Brain pericyte (primary cell): ENCODE measurements around the gene B4GALT7.
A peak's percentile ranks its signal among the peaks of the same experiment; 100 is the strongest.
"Not testable (repeated sequence)": the region's sequence is repeated elsewhere in the genome, so short reads cannot be mapped to it uniquely, and the experiment has no call there.

ENCODE experiments used
- DNase-seq: peaks from one replicate; pipeline ENCODE4 v3.0.0-alpha.2; 2012; ENCODE audit warnings: low read depth, low spot score

B4GALT7 gene, protein sequence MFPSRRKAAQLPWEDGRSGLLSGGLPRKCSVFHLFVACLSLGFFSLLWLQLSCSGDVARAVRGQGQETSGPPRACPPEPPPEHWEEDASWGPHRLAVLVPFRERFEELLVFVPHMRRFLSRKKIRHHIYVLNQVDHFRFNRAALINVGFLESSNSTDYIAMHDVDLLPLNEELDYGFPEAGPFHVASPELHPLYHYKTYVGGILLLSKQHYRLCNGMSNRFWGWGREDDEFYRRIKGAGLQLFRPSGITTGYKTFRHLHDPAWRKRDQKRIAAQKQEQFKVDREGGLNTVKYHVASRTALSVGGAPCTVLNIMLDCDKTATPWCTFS

DNA sequence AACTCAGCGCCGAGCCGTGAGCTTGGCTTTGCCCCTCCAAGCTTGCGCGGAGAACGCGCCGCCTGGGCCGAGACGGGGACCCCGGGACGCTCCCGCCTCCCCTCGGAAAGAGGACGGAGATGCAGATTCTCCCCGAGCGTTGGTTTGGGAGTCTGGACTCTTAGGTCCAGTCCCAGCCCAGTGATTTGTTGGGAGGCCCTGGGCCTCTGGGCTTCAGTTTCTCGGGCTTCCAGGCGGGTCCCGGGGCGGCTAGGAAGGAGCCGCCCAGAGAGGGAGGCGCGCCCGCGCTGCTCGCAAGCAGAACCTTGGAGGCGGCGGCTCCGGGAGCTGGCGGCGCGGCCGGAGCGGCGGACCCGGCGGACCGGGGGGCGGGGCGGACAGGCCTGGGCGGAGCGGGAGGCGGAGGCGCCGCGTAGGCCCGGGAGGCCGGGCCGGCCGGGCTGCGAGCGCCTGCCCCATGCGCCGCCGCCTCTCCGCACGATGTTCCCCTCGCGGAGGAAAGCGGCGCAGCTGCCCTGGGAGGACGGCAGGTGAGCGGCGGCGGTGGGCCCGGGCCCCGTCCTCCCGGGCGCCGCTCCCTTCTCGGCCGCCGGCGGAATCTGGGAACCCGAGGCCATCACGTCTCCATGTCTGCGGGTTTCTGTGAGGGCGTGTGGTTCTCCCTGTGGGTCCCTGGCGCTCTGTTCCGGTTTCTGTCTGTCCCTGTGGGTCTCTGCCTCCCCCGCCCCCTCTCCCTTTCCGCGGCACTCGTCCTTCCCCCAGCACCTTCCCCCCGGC is at the start of gene B4GALT7:
TSS of gene B4GALT7 (plus strand) at position 402 of the 777 bp plus-strand sequence. CDS start at position 481, 79 bp downstream.
- no peak for DNase-seq

DNA sequence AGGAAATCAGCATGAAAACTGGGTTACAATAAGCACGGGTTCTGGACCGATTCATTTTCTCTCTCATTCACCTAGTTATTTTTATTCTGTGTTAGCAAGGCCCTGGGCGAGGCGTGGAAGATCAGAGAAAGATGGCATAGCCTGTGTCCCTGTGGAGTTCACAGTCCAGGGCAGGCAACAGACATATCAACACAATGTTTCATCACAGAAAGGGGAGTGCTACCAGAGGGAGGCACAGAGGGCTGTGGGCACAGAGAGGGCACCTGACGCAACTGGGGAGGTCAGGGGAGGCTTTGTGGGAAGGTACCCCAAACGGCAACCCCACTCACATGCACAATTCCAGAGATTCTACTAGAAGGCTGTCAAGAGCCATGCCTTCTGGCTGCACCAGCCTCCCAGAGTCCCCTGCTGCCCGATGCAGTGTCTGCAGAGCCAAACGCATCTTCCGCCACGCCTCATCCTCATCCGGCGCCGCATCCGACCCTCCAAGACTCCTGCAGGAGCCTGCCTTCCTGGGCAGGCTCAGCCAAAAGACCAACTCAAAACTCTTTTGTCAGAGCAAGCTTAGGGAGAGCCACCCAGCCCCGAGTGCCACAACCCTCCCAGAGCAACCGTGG is 47.0 kb upstream of the B4GALT7 start:
- no peak for DNase-seq

DNA sequence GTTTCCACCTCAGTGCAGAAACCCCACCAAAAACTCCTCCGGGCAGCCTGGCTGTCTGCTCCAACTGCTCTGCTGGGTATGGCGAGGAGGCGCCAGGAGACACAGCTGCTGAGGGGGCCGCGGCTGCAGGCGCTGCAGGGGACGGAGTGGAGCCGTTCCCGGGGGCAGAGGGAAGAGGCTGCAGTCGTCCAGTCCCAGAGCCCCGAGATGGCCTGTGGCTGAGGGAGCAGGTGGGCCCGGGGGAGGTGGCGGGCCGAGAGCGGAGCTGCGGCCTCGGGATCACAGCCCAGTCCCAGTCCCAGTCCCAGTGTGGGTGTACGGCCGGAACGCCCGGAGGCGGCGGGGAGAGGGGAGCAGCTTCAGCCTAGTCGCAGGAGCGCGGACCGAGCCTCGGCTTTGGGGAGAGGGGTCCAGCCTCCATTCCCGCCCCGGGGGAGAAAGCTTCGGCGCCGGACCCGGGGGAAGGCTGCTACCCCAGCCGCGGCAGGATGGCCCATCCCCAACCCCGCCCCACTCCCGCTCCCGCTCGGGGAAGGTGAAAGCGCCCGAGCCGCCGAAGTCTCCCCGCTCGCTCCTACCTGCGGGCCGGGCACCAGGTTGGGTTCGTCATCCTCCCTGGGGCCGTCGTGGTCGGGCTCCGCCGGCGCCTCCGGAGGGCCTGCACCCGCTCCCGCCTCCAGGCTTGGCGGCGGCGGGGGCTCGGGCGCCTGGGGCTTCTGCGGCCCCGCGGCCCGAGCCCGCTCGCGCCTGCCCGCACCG is 46.1 kb upstream of the B4GALT7 start:
- DNase-seq = no peak

DNA sequence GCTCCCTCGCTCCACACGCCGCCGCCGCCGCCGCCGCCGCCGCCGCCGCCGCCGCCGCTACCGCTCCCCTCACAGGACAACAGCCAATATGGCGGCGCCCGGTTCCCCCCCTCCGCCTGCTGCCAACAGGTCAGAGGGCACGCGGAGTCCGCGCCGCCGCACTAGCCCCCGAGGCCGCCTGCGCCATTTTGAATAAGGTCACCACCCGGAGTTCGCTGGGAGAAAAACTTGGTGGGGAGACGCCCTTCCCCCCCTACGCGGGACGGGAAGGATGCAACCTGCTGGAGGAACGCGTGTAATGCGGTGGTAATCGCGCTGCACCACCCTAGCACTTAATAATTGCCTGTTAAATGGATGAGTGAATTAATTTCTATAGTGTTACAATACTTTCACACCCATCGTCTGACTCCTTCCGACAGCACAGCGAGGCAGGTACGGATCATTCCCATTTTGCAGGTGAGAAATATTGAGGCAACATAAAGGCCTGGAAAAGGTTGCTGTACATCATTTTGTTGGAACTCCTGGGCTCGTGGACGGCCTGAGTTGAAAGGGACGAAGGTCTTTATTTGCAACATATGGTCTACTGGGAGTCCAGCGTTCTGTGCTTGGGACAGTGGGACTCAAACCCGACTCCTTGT is 45.3 kb upstream of the B4GALT7 start, which contains the start of gene FAM193B:
TSS of gene FAM193B (minus strand) at position 90 of the 638 bp plus-strand sequence. CDS start 105 bp downstream, outside the sequence.
- DNase-seq = peak; percentile 40

DNA sequence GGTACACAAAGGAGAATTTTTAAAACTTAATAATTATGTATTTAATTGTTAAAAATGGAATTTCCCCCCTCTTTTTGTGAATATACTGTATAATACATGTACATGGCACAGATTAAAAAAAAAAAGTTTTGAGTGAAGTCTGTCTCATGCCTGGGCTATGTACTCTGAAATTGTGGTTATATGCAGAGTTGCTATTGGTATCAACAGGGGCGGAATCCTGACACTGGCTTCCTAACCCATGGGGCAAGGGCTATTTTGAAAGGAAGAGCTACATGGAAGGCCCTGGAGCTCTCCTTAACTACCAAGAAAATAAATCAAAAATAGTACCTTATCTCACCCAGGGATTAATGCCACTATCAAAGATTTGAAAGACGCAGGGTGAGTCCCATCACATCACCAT is 44.7 kb upstream of the B4GALT7 start:
- DNase-seq = no peak

DNA sequence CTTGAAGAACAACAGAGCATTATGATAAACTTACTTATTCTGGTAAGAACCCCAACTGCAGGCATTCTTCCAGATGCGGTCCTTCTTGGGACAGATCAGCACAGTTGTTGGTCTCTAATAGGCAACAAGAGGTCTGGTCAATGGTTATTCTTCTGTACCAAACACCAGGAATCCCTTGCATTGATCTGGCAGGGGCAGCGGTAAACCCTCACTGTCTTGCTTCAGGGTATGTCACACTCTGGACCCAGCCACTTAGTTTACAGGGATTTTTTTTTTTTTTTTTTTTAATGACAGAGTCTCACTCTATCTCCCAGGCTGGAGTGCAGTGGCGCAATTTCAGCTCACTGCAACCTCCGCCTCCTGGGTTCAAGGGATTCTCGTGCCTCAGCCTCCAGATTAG is 44.3 kb upstream of the B4GALT7 start:
- no peak for DNase-seq

DNA sequence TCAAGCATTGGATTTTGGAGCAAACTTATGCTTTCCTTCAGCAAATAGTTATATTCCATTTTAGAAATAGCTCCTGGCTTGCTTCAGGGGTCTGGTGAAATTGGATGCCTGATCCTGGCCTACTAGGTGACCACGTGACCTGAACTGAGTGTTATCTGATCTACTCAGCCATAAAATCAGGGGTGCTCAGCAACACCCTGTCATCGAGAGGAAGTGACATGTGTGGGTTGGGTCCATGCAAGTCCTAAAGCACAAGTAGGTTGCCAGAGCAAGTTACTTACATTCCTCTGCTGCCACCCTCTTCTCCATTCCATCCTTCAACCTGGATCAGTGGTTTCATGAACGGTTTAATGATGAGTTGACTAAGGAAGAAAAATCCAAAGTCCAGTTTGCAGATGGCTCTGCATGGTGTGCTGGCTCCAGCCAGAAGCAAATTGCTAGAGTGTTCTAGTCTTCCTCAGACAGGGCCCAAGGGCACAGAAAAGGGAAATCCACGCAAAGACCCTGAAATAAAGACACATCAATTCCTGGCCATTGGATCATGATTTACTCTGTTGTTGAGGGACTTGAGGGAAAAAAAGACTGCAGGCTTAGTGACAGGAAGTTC is 42.8 kb upstream of the B4GALT7 start:
- no peak for DNase-seq

DNA sequence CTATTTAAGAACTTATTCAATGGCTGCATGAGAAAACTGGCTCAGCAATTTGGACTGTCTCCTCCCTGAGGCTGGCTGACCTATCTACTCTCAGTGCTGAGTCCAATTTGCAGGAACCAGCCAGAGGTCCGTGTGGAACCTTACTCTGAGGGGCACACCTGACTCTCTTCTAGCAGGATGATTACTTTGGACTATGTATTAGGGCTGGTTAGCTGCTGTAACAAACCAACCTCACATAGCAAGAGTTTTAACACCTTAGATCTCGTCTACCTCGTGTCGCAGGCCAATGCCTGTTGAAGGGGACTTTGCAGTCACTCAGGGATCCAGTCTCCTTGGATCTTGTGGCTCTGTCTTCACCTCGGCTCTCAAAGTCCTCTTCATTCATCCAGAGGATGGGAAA is 42.1 kb upstream of the B4GALT7 start:
- DNase-seq = no peak

DNA sequence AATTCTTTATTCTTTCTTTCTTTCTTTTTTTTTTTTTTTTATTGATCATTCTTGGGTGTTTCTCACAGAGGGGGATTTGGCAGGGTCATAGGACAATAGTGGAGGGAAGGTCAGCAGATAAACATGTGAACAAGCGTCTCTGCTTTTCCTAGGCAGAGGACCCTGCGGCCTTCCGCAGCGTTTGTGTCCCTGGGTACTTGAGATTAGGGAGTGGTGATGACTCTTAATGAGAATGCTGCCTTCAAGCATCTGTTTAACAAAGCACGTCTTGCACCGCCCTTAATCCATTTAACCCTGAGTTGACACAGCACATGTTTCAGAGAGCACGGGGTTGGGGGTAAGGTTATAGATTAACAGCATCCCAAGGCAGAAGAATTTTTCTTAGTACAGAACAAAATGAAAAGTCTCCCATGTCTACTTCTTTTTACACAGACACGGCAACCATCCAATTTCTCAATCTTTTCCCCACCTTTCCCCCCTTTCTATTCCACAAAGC is 40.4 kb upstream of the B4GALT7 start:
- not testable (repeated sequence) for DNase-seq

DNA sequence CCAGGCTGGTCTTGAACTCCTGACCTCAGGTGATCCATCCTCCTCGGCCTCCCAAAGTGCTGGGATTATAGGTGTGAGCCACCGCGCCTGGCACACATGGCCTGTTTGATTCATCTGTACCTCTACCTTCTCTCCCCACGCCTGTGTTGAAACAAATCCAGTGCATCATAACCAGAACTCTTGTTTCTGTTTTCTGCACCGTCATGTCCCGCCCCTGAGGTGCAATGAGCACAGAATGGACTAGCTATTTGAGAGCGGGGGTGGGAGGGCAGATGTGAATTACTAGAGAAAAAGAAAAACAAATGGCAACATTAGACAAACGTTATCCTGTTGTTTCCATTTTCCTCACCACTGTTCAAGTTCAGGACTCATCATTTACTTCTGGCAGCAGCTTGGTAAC is 34.9 kb upstream of the B4GALT7 start:
- no peak for DNase-seq

DNA sequence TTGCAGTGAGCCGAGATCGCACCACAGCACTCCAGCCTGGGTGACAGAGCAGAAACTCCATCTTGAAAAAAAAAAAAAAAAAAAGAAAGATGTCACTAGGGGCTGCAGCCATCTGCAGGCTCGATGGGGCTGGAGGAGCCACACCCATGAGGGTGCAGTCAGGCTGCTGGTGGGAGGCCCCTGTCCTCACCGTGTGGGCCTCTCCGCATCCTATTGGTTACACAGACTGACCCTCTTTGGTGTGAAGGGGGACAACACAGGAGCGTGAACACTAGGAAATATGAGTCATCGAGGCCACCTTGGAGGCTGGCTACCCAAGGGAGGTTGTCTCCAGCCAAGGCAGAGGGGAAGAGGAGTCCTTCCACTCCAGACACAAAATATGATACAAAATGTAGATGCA is 31.6 kb upstream of the B4GALT7 start:
- no peak for DNase-seq

DNA sequence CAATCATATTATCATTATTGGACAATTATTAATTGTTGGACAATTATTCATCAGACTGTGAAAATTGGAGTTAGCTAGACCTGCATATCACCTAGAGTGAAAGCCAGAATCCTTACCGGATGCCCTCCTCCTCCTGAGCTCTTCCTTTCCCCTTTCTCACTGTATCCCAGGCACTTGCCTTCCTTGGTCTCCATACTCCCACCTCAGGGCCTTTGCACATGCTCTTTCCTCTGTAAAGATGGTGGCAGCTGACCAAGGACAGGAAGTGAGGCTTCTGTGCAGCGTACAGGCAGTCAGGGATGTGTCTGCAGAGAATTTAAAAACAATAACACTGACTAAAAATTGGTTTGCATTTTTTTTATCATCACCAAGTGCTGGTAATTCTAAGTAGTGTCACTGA is 30.0 kb upstream of the B4GALT7 start:
- DNase-seq = no peak

DNA sequence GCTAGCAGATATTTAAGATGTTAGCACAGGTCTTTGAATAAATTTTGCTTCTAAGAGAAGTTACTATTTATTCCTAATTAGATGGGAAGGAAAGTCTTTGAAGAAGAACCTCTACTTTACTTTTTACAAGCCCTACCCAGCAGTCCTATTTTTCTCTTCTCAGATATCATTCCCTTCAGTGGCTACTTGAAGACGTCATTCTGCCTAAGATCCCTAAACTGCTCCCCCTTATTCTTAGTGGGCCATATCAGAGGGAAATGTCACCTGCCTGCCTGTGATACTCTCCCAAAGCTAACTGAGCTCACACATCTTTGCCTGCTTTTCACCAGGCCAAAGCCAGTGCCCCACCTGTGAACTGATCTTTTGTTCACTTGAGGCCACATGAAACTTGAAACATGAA is 24.4 kb upstream of the B4GALT7 start:
- no peak for DNase-seq

DNA sequence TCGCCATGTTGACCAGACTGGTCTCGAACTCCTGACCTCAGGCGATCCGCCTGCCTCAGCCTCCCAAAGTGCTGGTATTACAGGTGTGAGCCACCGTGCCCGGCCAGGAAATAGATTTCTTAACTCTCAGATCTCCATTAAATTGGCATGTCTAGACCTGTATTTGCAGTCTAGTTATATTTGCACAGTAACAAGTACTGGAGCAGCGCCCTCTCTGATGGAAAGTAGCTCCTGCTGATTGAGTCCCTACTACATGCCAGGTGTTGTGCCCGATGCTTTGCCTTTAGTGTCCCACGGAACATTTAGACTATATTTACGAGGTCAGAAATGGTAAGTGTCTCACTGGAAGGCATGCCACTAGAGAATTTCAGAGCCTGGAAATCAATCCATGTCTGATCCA is 23.8 kb upstream of the B4GALT7 start:
- no peak for DNase-seq

DNA sequence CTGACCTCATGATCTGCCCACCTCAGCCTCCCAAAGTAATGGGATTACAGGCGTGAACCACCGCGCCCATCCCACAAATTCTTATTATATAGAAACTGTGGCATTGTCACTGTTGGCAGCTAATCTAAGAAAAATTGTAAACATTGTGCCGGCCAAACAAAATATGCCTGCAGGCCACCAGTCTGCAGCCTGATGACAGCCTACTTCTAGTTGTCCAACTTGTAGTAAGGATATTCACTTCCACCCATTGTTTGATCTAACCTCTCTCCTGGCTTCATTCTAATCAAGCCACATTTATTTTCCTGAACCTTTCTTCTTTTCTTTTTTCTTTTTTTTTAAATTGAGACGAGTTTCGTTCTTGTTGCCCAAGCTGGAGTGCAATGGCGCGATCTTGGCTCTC is 21.6 kb upstream of the B4GALT7 start:
- no peak for DNase-seq

DNA sequence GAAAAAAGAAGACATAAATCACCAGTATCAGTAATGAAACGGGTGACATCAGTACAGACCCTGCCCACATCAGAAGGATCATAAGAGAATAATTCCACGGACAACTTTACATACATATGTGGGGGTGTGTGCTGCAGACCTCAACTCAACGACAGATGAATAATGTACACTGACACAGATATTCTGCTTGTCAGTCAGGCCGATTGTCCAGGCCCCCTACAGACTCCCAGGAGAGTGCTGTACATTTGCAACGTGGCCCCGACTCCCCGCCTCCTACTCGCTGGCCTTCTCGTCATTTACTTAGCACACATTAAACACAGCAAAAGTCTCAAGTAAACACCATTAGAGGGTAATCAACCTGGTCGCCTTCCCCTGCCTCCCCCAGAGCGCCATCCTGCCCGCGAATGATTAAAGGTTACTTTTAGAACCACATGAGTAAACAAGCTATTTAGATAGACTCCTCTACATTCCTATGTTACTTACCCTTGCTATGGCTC is 11.5 kb upstream of the B4GALT7 start:
- no peak for DNase-seq

DNA sequence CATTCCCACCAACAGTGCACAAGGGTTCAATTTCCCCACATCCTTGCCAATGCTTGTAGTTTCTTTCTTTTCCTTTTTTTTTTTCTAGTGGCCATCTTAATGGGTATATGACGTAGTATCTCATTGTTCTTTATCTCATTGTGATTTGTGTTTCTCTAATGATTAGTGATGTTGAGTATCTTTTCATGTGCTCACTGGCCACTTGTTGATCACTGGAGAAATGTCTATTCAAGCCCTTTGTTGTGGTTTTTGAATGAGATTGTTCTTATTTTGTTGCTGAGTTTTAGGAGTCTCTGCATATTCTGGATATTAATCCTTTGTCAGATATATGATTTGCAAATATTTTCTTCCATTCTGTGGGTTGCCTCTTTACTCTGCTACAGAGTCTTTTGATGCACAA is 9.5 kb upstream of the B4GALT7 start:
- no peak for DNase-seq

DNA sequence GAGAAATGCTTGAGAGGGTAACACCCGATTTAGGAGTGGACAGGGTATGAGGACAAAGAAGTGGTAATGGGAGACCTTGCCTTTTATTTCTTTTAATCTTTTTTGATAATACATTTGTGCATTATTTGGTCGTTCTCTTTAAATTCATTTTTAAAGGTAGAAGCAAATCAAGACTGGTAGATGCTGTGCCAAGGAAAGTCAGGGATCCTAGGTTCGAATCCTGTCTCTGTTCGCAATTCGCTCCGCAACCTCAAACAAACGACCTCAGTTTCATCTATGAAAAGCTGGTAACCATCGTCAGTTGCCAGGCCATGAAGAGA is 8.3 kb upstream of the B4GALT7 start:
- DNase-seq = no peak

DNA sequence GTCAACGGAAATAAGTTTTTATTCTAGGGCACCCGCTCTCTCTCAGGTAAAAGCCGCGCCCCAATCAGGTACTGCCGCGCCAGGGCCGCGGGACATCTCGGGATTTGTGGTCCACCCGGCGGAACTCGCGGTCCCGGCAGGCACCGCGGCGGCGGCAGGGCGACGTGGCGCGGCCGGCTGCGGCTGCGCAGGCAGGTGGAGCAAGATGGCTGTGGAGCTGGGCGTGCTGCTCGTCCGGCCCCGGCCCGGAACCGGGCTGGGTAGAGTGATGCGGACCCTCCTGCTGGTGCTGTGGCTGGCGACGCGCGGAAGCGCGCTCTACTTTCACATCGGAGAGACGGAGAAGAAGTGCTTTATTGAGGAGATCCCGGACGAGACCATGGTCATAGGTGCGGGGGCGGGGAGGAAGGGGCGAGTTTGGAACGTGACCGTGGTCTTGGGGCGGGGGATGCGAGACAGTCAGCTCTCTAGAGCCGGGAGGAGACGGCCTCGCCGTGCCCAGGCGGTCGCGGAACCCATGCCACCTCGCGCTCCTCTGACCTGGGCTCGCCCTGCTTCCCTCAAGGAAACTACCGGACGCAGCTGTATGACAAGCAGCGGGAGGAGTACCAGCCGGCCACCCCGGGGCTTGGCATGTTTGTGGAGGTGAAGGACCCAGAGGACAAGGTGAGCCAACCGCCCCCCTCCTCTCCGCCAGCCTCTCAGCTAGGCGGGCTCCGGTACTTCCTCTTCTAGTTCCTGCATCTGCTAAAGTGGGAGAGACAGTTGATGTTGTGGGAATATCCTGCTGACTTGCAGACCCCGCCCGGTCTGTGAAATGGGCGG is 7.7 kb upstream of the B4GALT7 start, which contains the start of gene TMED9:
TSS of gene TMED9 (plus strand) at position 194 of the 825 bp plus-strand sequence. CDS start at position 206, 12 bp downstream.
- no peak for DNase-seq

DNA sequence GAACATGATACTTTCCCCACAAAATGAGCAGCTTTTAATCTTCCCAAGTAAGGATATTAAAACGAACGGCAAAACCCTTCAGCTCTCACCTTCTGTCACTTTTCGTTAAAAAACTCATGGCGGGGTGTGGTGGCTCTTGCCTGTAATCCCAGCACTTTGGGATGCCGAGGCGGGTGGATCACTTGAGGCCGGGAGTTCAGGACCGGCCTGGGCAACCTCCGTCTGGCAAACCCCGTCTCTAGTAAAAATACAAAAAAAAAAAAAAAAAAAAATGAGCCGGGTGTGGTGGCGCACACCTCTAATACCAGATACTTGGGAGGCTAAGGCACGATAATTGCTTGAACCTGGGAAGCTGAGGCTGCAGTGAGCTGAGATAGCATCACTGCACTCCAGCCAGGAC is 7.0 kb upstream of the B4GALT7 start:
- no peak for DNase-seq
